ENCODE results near the gene TCIRG1.

GRCh38 chr11:68025047-68025446 is 13.8 kb upstream of the TCIRG1 start:
- TF ChIP-seq HNF4G (IDR thresholded peaks at IDR 0.05) (no peak), EGR1 (IDR thresholded peaks at IDR 0.05; ENCODE audit: low read depth in 2 of 2) (no peak)
